Trophoblast cell (in vitro differentiated cells and primary cell): ENCODE results near the gene CSF2RB.
A peak's percentile ranks its signal among the peaks of the same experiment; 100 is the strongest.

Source experiments
- DNase-seq, 2 donors: peaks; one replicate each; pipeline ENCODE4 v3.0.0-alpha.2; 2016
- H2AFZ ChIP-seq: 2 replicates; pipeline ENCODE4 v1.6.1; 2013; ENCODE audit warnings: low read length, moderate library complexity, mild to moderate bottlenecking; ENCODE audit not compliant: insufficient read depth, poor library complexity
- H2AK5ac ChIP-seq: 2 replicates; pipeline ENCODE4 v1.6.1; 2013; ENCODE audit warnings: mild to moderate bottlenecking, low read length
- H2BK120ac ChIP-seq: 2 replicates; pipeline ENCODE4 v1.6.1; 2013; ENCODE audit warnings: low read length, mild to moderate bottlenecking, moderate library complexity; ENCODE audit not compliant: insufficient read depth, poor library complexity
- H2BK12ac ChIP-seq: 2 replicates; pipeline ENCODE4 v1.6.1; 2013; ENCODE audit warnings: mild to moderate bottlenecking, low read length, moderate library complexity
- H2BK5ac ChIP-seq: 2 replicates; pipeline ENCODE4 v1.6.1; 2013; ENCODE audit warnings: low read length, low read depth, moderate library complexity, mild to moderate bottlenecking; ENCODE audit not compliant: poor library complexity
- H3K14ac ChIP-seq: 2 replicates; pipeline ENCODE4 v1.6.1; 2013; ENCODE audit warnings: mild to moderate bottlenecking, low read length
- H3K18ac ChIP-seq: 2 replicates; pipeline ENCODE4 v1.6.1; 2013; ENCODE audit warnings: mild to moderate bottlenecking, low read length
- H3K23ac ChIP-seq: 2 replicates; pipeline ENCODE4 v1.6.1; 2013; ENCODE audit warnings: low read length
- H3K27ac ChIP-seq: 2 replicates; pipeline ENCODE4 v1.5.1; 2013; ENCODE audit warnings: low read depth, mild to moderate bottlenecking, inconsistent platforms, low read length, moderate library complexity
- H3K27me3 ChIP-seq: 2 replicates; pipeline ENCODE4 v1.6.1; 2013; ENCODE audit warnings: inconsistent platforms, mild to moderate bottlenecking, low read length, moderate library complexity; ENCODE audit not compliant: insufficient read depth
- H3K36me3 ChIP-seq, 2 experiments: 1 replicate in 1 of 2; 2 replicates in 1 of 2; pipeline ENCODE4 v1.6.1; 2013; ENCODE audit warnings: low read length in 2 of 2, mild to moderate bottlenecking in 2 of 2, moderate library complexity in 1 of 2; ENCODE audit not compliant: insufficient read depth in 2 of 2, control insufficient read depth in 1 of 2
- H3K4ac ChIP-seq: 2 replicates; pipeline ENCODE4 v1.6.1; 2013; ENCODE audit warnings: low read depth, mild to moderate bottlenecking, low read length, moderate library complexity
- H3K4me1 ChIP-seq, 2 experiments: 1 replicate in 1 of 2; 2 replicates in 1 of 2; pipeline ENCODE4 v1.6.1; 2013; ENCODE audit warnings: low read length in 2 of 2, mild to moderate bottlenecking in 2 of 2, moderate library complexity in 1 of 2; ENCODE audit not compliant: insufficient read depth in 2 of 2, control insufficient read depth in 1 of 2
- H3K4me2 ChIP-seq: 2 replicates; pipeline ENCODE4 v1.6.1; 2013; ENCODE audit warnings: inconsistent platforms, mild to moderate bottlenecking, low read length, moderate library complexity
- H3K4me3 ChIP-seq: 2 replicates; pipeline ENCODE4 v1.5.1; 2013; ENCODE audit warnings: mild to moderate bottlenecking, low read depth, low read length, inconsistent platforms
- H3K79me1 ChIP-seq: one replicate; pipeline ENCODE4 v1.6.1; 2013; ENCODE audit warnings: low read length
- H3K79me2 ChIP-seq: 2 replicates; pipeline ENCODE4 v1.6.1; 2013; ENCODE audit warnings: low read length, mild to moderate bottlenecking; ENCODE audit not compliant: control insufficient read depth, insufficient read depth, poor library complexity
- H3K9ac ChIP-seq: 2 replicates; pipeline ENCODE4 v1.6.1; 2013; ENCODE audit warnings: mild to moderate bottlenecking, low read length
- H3K9me3 ChIP-seq: 2 replicates; pipeline ENCODE4 v1.6.1; 2013; ENCODE audit warnings: low read depth, mild to moderate bottlenecking, control low read depth, inconsistent platforms, low read length; ENCODE audit not compliant: insufficient read depth
- H4K12ac ChIP-seq: 2 replicates; pipeline ENCODE4 v1.6.1; 2013; ENCODE audit warnings: low read depth, mild to moderate bottlenecking, low read length, moderate library complexity
- H4K8ac ChIP-seq: 2 replicates; pipeline ENCODE4 v1.6.1; 2013; ENCODE audit warnings: low read depth, mild to moderate bottlenecking, low read length, moderate library complexity
- H4K91ac ChIP-seq: one replicate; pipeline ENCODE4 v1.6.1; 2013; ENCODE audit warnings: low read depth, mild to moderate bottlenecking, low read length, moderate library complexity
- WGBS: extraction: QIAGEN DNeasy Blood & Tissue Kit; methylation state at CpG from one replicate; pipeline ENCODE4 v1.1.7; 2013; ENCODE audit warnings: missing lambda C conversion rate; ENCODE audit not compliant: insufficient read length, insufficient coverage; ENCODE audit errors: extremely low coverage; 5-methylcytosine and 5-hydroxymethylcytosine counted together

CSF2RB gene

DNA sequence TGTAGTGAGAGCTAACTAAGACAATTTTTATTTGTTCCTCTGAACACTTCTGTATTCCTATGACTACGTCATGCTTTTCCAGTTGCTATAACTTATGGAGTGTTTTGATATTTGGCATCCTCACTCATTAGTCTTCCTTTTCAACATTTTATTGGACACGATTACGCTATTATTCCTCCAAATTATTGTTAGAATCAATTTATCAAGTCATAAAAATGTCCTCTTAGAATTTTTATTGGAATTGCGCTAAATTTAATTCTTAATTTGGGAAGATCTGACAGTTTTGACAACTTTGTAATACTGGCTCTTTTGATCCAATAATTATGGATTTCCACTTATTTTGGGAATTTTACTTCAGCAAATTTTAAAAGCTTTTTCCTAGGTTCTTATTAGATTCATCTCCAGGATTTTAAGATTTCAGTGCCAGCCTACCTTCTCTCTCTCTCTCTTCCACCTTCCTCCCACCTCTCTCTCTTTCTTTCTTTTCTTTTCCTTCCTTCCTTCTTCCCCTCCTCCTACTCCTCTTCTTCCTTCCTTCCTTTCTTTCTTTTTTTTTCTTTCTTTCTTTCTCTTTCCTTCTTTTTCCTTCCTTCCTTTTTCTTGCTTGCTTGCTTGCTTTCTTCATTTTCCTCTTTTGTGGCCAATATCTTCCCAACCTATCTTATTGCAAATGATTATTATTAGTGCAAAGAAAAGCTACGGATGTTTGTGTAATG is 55.0 kb downstream of the CSF2RB start:
- Histone ChIP-seq H3K4me2 (no peak overlapping the region), H3K18ac (no peak overlapping the region), H2AFZ (no peak overlapping the region), H2BK120ac (no peak overlapping the region), H3K9me3 (no peaks in the 10 kb centered on the region), H3K9ac (no peak overlapping the region), H2BK5ac (no peak overlapping the region), H4K91ac (no peak overlapping the region), H3K4me1 (no peaks in the 10 kb centered on the region), H4K8ac (no peak overlapping the region), H3K27me3 (no peaks in the 10 kb centered on the region), H3K4me3 (no peak overlapping the region), H3K23ac (no peak overlapping the region), H3K4ac (no peak overlapping the region), H2BK12ac (no peak overlapping the region), H2AK5ac (no peak overlapping the region), H4K12ac (no peak overlapping the region), H3K79me1 (no peaks in the 10 kb centered on the region), H3K14ac (no peak overlapping the region), H3K27ac (no peak overlapping the region), H3K36me3 (no peaks in the 10 kb centered on the region), H3K79me2 (no peaks in the 10 kb centered on the region)
- no peak for DNase-seq
- whole genome bisulfite sequencing: no CpG with 5 or more reads among the region's 5 CpGs

DNA sequence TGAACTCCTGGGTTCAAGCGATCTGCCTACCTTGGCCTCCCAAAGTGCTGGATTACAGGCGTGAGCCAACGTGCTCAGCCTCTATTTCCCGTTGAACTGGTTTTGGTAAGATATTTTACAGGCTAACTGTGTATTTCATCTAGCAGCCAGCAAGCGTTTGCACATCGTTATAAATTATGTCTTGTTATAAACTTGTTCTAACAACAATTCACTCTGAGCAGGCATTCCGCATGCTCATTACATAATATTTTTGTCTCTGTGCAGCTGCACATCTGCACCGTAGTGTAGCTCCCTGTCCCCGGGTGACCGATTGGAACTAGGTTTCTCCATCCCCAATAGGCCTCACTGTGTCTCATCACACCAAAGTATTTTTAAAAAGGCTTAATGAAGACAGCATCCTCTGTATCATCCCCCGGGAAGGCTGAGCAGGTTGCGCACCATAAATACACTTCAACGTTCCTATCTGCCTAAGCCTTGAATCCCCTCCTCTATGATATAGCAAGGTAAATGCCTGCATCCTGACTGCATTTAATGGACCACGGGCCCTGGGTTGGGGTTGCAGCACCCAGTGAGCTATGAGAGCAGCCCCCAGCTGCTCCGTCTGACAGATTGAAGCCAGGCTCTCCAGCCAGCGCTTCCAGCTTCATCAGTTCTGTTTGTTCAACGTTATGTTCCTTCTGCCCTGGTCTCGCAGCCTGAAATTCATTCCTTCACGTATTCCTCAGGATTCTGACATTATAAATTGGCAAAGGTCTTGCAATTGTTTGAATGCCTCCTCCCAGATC is 58.1 kb downstream of the CSF2RB start:
- no peak overlapping the region for H2BK12ac ChIP-seq
- no peak overlapping the region for H2AK5ac ChIP-seq
- DNase-seq: peak in 1 of 2 donors; percentile 52
- no peak overlapping the region for H3K18ac ChIP-seq
- no peaks in the 10 kb centered on the region for H3K36me3 ChIP-seq
- no peak overlapping the region for H3K4ac ChIP-seq
- no CpG with 5 or more reads among the region's 19 CpGs for WGBS
- no peaks in the 10 kb centered on the region for H3K79me1 ChIP-seq
- no peak overlapping the region for H3K4me2 ChIP-seq
- H3K4me1 ChIP-seq: no peaks in the 10 kb centered on the region
- no peak overlapping the region for H2BK5ac ChIP-seq
- no peak overlapping the region for H3K23ac ChIP-seq
- no peaks in the 10 kb centered on the region for H3K9me3 ChIP-seq
- H2BK120ac ChIP-seq: no peak overlapping the region
- H3K9ac ChIP-seq: no peak overlapping the region
- no peak overlapping the region for H3K14ac ChIP-seq
- H3K4me3 ChIP-seq: no peak overlapping the region
- H3K27ac ChIP-seq: no peak overlapping the region
- no peaks in the 10 kb centered on the region for H3K27me3 ChIP-seq
- no peak overlapping the region for H4K12ac ChIP-seq
- H2AFZ ChIP-seq: no peak overlapping the region
- no peaks in the 10 kb centered on the region for H3K79me2 ChIP-seq
- no peak overlapping the region for H4K8ac ChIP-seq
- no peak overlapping the region for H4K91ac ChIP-seq

DNA sequence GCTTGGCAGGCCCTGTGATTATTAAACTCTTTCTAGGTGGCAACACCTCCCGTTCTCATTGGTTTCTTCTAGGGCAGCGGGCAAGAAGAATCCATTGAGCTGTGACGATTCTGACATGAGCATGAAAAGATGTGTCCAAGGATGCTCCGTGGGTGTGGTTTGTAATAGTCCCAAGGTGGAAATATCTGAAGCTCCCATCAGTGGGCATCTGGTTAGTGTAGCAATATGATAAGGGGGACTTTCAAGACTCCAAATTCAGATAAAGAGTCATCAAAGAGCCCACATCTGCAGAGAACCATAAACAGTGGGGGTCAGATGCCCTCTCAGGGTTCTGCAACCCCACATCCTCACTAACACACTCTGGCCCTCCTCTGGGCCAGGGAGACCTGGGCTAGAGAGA is 63.2 kb downstream of the CSF2RB start:
- Histone ChIP-seq H2AK5ac (peak overlapping the region; percentile 71), H4K8ac (peak overlapping the region; percentile 54), H2AFZ (no peak overlapping the region), H3K36me3 (no peaks in the 10 kb centered on the region), H3K79me2 (no peaks in the 10 kb centered on the region), H3K4ac (no peak overlapping the region), H3K27me3 (no peaks in the 10 kb centered on the region), H3K4me1 (peaks cover 0 to 2% of the 10 kb centered on the region in 2 experiments), H3K18ac (no peak overlapping the region), H2BK120ac (peak overlapping the region; percentile 34), H2BK5ac (no peak overlapping the region), H4K91ac (no peak overlapping the region), H3K14ac (no peak overlapping the region), H3K9ac (no peak overlapping the region), H4K12ac (no peak overlapping the region), H3K79me1 (peaks cover 3% of the 10 kb centered on the region), H3K4me2 (no peak overlapping the region), H2BK12ac (no peak overlapping the region), H3K4me3 (no peak overlapping the region), H3K27ac (no peak overlapping the region), H3K23ac (no peak overlapping the region), H3K9me3 (no peaks in the 10 kb centered on the region)
- no peak for DNase-seq
- no CpG with 5 or more reads among the region's 4 CpGs for WGBS

DNA sequence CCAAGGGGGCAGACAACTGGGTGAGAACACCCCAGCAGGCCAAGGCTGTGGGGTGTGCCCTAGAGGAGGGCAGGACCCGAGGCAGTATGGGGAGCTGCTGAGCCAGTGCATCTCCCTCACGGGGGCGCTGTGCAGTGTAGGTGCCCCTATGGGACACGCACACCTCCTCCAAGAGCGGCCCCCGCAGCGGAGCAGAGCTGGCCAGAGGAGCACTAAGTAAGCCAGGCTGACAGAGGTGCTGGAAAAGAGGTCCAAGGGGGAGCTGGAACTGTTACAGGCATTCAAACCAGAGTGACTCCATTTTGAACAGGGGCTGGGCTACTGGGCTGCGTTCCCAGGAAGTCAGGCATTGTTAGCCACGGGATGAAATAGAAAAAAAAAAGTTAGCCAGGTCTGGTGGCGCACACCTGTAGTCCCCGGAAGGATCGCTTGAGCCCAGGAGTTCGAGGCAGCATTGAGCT is 64.0 kb downstream of the CSF2RB start:
- Histone ChIP-seq H3K14ac (no peak overlapping the region), H3K27ac (no peak overlapping the region), H3K9me3 (no peaks in the 10 kb centered on the region), H4K8ac (peak overlapping the region; percentile 54), H4K12ac (no peak overlapping the region), H2BK5ac (no peak overlapping the region), H3K18ac (no peak overlapping the region), H3K36me3 (no peaks in the 10 kb centered on the region), H3K4me2 (peak overlapping the region; percentile 36), H3K79me1 (peaks cover 3% of the 10 kb centered on the region), H2BK12ac (no peak overlapping the region), H2BK120ac (peak overlapping the region; percentile 18), H3K4me1 (peaks cover 0 to 2% of the 10 kb centered on the region in 2 experiments), H3K79me2 (no peaks in the 10 kb centered on the region), H3K4me3 (no peak overlapping the region), H2AFZ (no peak overlapping the region), H3K9ac (no peak overlapping the region), H2AK5ac (peak overlapping the region; percentile 39), H3K27me3 (no peaks in the 10 kb centered on the region), H4K91ac (peak overlapping the region; percentile 56), H3K23ac (no peak overlapping the region), H3K4ac (no peak overlapping the region)
- no CpG with 5 or more reads among the region's 13 CpGs for WGBS
- DNase-seq: peak in 1 of 2 donors; percentile 12
